ENCODE data around the gene PXDN.

Gene PXDN

DNA sequence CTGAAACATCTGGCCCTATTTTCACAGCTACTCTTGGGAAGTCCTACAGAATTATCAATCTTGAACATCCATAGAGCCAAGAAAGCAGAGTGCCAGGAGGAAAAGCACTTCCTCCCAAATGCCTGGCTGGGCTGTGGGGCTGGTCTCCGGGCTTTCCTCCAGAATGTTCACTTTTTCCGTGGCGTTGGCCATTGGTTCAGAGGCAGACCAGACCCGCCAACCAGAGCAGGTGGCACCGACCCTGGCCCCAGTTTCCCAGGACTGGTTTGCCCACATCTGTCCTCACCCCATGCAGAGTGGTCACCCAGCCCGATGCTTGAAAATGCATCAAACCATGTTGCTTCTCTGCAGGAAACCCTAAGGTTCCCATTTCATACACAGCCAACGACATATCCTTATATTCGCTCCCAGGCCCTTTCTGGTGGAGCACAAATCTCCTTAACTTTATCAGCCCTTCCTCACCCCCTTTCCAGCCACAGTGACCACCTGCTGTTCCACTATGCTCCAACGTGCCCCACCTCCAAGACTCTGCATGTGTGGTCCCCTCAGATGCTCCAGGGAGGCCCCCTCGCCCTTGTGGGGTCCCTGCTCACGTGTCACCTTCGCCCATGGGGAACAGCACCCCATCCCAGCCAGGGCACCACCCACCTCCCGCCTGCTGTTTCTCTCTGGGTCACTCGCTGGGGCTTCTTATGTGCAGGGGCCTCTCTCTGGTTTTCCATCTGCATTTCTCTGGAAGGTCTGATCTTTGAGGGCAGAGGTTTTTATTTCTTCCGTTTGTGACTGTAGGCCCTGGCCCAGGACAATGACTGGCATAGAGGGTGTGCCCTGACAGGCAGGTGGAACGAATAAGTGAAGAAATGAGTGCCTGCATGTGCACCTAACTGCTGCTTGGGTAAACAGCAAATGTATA, 92.9 kb downstream of the PXDN start:
- DNase-seq (ENCODE audit: low read depth in 1 of 2, low spot score in 1 of 2): no peak

DNA sequence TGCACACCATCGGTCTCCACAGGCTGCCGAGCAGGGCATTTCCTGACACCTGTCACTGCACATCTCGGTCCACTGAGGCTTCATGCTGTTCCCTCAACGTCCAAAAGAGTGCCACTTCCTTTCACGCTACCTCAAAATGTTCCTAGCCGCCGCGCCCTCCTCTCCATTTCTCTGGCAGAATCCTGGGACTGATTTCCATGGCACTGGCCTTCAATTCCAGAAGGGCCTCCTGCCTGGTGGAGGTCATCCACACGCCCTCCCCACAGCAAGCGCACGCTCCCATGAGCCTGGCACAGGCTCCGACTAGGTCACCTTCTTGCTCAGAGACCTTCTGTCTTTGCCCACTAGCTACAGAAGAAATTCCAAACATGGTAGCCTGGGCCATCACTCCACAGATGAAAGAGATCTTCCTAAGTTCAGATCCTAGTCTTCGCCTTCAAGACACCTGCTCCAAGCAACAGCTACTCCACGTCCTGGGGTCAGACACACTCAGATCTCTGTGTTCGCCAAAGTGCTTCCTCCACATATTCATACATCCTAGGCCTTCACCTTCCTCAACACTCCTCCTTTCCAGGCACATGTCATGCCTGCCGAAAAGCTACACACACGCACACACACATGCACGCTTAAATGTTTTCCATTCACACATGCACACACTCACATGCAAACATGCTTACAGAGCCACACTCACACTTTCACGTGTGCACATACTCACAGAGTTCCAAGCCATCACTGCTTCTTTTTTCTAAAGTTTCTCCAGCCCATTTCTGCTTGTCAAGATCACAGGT, 94.0 kb downstream of the PXDN start:
- DNase-seq (ENCODE audit: low read depth in 1 of 2, low spot score in 1 of 2): no peak

DNA sequence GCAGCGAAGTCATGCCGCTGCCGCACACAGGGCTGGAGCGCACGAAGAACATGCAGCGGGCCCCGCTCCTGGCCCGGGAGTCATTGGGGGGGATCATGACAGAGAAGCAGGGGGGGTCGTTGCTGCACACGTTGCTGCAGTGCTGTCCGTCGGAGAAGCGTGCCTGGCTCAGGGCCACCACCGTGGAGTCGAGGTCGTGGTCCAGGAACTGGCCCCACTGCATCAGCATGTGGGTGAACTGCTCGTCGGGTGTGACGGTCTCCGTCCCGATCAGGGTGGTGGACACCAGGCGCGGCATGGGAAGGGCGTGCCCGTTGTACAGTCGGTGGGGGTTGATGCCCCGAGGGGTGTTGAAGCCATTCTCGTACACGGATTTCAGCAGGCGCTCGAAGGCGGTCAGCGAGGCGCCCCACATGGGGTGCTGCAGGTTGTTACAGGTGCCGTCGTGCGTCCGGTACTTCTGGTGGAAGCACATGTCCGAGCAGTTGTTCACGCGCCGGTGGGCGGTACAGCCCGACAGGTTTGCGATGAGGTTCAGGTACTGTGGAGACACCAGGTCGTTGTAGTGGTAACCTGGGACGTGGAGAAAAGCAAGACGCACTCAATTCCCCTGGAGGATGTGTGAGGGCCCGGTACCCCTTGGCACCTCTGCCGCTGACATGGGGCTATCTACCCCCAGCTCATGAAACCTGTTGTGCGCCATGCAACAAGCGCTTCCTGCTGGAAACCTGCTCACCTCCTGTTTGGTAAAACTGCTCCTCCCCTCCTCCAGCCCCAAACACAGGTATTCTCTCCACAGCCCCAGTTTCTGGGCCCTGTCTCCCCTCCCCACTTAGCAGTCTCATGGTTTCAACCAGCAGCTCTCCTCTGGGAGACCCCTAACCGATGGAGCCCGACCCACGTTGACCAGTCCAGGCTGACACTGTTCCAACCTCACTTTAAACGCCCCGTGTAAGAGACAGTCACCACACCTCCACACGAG, 94.9 kb downstream of the PXDN start:
- no peak for DNase-seq (ENCODE audit: low read depth in 1 of 2, low spot score in 1 of 2)

DNA sequence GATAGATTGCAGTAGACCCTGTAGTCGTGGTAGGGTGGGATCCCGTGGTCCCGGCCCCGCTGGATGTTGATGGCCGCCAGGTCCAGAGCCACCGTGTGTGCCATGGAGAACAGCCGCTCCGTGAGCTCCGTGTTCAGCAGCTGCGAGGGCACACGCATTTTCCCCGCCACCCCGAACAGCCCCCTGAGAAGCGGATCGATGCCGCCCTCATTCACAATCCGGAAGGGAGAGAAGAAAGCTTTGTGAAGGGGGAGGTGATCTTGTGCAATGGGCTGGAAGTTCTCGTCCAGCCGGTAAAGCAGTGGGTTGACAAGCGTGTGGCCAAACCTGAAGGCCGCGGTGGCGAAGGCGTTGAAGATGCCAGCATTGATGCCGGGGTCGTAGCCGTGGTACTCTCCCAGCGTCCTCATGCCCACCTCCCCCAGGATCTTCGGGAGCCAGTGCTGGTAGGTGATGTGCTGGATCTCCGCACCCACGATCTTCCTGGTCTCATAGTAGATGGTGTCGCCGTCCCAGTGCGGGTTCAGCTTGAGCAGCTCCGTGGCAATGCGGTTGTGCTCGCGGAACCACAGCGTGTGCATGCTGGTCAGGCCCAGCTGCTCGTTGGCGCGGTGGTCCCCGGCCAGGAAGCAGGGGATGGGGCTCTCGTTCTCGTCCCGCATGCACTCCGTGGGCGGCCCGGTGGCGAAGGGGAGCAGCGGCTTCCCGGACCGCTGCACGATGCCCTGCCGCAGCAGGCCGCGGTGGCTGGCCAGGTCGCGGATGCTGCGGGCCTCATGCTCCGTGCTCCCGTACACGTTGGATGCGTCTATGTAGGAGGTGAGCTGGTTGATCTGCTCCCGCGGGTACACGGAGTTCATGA, 95.8 kb downstream of the PXDN start:
- DNase-seq (ENCODE audit: low read depth in 1 of 2, low spot score in 1 of 2): no peak

DNA sequence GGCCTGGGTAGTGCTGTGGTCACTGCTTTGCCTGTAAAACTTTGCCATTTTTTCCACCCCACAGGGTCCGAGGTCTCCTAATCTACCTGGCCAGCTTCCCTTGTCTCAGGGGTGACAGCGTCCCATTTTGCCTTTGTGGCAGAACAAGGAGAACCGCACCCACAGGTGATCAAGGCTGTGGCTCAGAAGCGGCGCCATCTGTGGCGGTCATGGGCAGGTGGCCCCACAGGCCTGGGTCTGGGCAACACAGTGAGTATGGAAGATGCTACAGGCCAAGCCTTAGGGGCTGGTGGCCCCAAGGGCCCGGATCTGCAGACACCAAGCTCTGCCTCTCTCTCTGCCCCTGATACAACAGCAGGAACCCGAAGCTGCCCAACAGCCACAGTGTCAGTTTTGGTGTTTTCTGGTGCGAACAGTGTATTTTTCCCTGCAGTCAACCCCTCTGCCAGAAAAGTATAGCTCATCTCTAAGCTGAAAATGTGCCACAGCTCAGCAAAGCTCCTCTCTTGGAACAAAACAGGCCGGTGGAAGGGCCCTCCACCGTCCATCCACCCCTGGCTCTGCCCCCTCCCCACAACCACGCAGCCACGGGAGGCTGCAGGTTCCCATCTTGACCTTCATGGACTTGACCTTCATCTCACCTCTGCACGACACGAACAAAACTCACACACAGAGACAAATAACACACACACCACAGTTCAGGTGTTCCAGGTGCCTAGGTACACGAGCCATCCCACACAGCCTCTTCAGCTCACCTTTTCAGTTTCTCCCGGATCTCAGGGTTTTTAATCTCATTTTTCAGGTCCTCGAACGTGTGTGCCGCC, 96.7 kb downstream of the PXDN start:
- no peak for DNase-seq (ENCODE audit: low read depth in 1 of 2, low spot score in 1 of 2)

DNA sequence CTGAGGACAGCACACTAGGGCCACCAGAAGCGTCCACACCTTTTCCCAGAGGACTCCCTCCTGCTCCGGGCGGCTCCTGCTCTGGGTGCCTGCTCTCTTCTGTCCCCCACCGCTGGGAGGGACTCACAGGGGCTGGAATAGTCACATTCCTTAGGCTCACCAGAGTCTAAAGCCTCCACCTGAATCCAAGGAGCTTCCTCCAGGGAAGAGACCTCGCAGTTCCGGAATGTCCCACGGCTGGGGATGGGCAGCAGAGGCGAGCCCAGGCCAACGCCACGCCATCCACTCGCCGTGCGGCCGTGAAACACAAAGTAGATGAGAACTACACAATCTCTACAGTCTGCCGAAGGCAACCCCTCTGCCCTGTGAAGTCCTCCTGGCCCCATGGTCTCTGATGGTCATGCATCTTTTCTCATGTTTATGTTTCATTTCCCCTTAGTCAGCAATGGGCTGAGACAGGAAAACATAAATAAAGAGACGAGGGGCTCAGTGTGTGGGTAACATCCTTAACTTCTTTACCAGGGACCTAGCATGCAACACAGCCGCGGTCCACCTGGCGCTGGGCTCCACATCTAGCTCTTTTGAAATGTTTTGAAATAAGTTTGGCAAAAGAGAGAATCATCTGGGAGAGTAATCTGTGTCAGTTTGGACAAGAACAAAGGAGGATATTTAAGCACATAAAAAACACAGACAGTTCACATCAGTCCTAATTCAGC, 98.4 kb downstream of the PXDN start:
- no peak for DNase-seq (ENCODE audit: low read depth in 1 of 2, low spot score in 1 of 2)

DNA sequence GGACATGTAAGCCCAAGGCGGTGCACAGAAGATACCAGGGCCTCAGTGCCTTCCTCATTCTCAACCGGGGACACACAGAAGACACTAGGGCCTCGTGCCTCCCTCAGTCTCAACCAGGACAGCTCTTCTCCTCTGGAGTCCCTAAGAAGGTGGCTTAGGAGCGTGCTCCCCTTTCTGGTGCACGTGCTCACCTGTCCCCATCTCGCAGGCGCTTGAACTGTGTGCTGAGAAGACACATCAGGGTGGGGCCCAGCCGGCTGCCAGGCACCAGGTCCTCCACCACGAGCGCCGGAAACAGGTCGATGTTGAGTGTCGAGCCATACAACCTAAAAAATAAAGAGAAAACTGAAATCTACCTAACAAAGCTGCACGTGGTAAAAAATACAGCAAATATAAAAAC, 99.9 kb downstream of the PXDN start:
- no peak for DNase-seq (ENCODE audit: low read depth in 1 of 2, low spot score in 1 of 2)

DNA sequence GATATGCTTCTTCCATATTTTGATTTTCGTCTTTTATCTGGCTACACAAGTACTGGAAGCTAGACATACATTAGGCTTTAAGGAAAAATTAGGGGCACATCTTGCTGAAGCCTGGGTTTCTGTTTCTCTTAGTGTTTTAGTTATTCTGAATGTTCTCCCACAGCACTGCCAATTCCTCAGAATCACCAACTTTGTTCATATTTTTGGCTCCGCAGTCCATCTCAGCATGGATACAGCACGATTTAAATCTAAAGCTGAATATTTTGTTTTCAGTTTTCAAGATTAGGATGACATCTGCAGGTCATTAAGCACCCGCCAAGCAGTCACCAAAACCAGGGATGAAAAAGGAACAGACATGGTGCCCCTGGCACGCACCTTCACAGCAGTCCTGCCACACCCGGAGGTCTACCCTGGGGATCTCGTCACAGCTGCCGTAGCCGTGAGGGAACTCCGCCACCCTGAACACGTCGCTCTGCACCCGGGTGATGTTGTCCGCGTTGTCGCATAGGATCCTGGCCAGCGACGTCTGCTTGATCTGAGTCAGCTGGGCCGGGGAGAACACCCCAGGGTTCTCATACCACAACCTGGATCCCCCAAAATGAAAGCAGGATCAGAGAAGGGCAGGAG, 101.2 kb downstream of the PXDN start:
- no peak for DNase-seq (ENCODE audit: low read depth in 1 of 2, low spot score in 1 of 2)

DNA sequence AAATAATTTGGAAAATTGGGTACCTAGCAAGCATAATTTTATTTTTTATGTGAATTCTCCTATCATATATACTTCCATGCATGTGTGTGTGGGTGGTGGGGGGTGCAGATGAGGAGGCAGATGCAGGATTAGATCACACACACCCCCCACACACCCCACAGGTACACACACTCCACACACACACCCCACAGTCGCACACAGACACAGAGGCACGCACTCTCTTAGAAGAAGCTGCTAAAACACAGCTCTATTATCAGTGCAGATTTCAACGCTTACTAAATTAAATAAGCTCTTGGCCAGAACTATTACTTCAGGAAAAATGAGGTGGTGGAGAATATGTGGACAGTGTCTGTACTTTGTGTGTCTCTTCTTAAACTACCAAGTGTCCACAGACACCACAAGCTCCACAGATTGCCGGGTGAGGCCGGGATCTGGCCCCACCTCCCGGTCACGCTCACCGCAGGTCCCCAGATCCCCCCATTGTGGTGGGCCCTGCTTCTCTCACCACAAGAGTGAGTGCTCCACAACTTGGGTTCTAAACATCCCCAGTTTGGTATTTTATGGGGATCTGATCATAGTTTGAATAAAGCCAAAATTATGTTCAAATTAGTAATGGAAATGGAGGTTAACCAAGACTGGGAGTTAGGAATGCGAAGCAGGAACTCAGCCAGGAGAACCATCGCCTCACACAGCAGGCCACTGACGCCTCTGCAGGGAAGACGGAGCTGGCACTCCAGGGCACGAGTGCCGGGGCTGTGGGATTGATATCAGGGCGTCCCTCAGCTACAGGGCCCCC, 102.1 kb downstream of the PXDN start:
- DNase-seq (ENCODE audit: low read depth in 1 of 2, low spot score in 1 of 2): no peak

DNA sequence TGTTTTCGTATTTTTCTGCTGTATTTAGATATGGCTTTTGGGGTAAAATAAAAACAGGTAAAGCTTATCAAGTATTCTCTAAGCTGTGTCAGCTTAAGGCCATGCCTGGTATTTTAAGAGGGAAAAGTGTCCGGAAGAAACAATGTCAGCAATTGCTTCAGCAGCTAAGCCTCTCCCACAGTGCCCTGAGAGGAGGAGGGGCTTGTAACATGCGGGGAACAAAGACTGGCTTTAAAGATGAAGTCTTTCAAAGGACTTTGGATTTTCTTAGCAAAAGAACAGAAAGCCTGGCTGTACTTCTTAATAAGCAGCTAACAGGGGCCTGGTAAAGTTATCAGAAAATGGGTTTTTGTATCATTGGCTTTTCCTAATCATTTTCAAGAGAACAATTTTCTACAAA, 102.8 kb downstream of the PXDN start:
- DNase-seq (ENCODE audit: low read depth in 1 of 2, low spot score in 1 of 2): no peak

DNA sequence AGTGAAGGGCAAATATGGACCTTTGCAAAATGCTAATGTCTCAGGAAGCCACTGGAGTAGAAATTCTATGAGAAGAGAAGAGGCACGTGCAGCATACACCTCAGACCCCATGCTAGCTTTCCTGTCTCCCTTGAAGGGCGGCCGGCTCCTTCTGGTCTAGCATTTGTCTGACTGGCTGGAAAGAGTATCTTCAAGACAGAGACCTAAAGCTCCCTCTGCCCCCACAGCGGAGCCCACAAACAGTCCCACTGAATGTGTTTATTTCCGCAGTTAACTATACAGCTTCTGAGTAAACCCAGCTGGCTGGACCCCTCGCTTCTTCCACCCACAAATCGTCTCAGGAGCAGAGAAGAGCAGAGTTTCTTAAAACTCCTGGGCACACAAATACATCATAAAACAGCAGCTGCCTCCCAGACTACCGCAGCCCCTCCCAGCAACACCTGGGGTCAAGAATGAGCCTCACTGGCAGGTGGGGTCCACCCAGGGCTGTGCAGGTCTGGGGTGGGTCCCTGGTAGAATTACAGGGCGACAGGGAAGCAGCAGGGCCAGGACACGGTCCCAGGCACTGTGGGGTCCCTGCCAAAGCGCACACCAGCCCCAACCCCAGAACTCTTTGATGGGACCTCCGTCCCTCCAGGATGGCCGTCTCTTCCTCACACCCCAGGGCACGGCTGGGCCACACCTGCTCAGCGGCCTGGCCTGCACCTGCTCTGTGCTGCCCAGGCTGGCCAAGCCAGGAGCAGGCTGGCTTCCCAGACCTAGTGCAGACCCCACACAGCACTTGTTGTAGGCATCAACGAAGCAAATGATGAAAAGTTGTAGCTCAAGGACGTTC, 103.8 kb downstream of the PXDN start:
- no peak for DNase-seq (ENCODE audit: low read depth in 1 of 2, low spot score in 1 of 2)

DNA sequence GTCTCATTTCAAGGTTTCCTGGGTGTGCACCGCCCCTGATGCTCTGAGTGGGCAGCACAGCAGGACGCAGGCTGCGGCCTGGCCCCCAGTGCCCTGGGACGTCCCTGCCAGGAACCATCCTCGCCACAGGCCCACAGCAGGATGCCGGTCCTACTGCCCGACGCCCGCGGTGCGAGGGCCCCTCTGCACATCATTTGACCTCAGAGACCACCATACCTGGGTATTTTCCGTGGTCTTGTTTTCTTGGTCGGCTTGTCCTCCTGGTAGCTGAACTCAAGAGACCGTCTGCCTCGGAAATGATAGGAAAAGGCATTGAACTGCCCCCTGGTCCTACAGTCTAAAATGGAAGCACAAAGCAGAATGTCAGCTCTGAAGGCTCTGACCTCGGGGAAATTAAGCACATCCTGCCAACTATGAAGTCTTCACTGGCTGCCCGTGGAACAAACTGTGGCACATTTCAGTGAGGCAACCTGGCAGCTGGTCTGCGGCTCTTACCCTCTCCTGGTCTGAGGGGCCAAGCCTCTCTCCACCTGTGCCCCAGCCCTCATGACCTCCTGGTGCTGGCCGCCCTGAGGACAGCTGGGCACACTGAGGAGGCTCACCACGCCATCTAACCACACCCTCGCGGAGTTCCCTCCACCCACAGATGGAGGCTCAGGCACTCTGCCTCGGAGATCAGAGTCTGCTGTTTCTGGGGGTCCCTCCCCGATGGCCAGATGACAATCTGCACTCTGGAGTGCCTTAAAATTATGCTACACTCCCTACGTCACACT, 105.0 kb downstream of the PXDN start:
- DNase-seq (ENCODE audit: low read depth in 1 of 2, low spot score in 1 of 2): no peak

DNA sequence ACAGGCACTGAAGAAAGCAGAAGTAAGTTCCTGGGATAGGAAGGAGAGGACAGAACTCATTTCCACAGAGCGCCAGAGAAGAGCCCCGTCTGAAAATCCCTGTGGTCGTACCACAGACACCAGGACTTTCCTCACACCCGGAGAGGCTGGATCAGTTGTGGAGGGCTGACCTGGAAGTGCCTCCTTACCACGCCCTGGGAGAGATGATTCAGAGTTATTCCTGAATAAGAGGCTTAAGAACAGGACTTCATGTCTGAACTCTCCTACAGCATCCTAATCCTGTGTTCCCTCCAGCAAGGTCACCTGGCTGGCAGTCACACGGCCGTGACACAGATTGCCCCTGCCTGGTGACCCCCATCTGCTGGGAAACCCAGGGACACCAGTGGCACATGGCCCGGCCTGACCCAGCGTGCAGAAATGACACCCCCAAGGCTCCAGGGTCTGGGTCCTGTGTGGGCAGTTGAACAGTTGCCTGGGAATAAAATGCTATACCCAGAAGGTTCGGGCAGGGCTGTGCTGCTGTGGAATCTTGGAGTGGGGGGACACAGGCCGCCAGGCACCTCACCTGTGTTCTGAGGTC, 105.9 kb downstream of the PXDN start:
- DNase-seq (ENCODE audit: low read depth in 1 of 2, low spot score in 1 of 2): no peak

DNA sequence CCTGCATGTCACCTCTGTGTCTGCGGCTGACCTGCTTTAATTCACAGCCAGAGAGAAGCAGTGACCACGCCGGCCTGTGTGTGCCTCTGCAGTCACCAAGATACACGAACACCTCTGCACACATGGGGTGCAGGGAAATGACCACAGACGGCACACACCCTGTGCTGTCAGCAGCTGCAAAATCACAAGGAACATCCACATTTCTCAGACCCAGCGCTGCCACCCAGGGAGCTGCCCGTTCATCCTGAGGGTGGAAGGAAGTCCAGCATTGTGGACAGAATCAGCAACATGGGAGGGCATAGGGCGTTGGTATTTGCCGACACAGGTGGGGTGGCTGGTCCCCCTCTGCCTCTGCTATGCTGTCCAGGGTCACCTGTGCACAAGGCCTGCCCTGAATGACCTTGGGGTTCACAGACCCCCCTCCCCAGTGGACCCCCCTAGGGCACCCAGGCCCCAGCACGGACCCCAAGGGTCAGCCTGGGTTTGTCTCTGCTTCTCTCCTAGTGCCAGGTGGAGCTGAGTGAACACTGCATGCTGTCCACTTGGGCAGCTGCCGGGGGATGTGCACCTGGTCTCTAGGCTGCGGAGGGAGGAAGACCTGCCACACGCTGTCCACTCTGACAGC, 107.4 kb downstream of the PXDN start:
- DNase-seq (ENCODE audit: low read depth in 1 of 2, low spot score in 1 of 2): no peak

DNA sequence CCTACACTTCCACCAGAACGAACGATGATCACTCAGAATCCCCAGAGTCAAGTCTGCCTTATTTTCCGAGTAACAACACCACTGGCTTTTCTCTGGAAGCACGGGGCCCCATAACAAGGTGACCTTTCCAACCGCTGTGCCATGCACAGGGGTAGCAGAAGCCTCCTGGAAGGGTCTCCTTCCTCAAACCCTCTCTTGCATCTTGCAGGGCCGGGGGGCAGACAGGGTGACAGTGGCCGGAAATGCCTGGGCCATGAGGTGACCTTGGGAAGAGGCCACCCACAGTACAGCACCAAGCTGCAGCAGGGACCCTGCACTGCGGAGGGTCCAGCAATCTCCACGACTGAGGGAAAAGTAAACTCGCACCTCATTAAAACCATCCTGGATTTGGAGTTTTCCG, 108.5 kb downstream of the PXDN start:
- no peak for DNase-seq (ENCODE audit: low read depth in 1 of 2, low spot score in 1 of 2)
